ENCODE data around the gene MIGA2.

DNA sequence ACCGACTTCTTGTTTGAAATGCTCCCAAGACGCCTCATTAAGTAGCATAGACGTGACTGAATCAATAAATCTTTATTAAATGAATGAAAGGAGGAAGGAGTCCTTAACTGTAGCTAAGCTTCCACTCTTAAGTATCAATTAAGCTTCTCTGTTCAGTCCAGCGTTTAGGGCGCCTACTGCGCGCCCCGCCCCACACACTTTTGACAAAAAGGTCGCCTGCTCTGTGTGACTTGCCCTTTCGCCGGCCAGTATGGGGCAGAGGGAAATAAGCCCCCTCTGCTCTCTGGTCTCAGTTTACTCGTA lies 43.8 kb downstream of the MIGA2 start:
- TF ChIP-seq, protein P1, sequence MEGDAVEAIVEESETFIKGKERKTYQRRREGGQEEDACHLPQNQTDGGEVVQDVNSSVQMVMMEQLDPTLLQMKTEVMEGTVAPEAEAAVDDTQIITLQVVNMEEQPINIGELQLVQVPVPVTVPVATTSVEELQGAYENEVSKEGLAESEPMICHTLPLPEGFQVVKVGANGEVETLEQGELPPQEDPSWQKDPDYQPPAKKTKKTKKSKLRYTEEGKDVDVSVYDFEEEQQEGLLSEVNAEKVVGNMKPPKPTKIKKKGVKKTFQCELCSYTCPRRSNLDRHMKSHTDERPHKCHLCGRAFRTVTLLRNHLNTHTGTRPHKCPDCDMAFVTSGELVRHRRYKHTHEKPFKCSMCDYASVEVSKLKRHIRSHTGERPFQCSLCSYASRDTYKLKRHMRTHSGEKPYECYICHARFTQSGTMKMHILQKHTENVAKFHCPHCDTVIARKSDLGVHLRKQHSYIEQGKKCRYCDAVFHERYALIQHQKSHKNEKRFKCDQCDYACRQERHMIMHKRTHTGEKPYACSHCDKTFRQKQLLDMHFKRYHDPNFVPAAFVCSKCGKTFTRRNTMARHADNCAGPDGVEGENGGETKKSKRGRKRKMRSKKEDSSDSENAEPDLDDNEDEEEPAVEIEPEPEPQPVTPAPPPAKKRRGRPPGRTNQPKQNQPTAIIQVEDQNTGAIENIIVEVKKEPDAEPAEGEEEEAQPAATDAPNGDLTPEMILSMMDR (IDR thresholded peaks at IDR 0.05; ENCODE audit: low read length): no peak
- no peak for TF ChIP-seq EZH2 (IDR thresholded peaks at IDR 0.05; ENCODE audit: borderline replicate concordance, low read length)
